ENCODE data around the gene SLC6A7.

DNA sequence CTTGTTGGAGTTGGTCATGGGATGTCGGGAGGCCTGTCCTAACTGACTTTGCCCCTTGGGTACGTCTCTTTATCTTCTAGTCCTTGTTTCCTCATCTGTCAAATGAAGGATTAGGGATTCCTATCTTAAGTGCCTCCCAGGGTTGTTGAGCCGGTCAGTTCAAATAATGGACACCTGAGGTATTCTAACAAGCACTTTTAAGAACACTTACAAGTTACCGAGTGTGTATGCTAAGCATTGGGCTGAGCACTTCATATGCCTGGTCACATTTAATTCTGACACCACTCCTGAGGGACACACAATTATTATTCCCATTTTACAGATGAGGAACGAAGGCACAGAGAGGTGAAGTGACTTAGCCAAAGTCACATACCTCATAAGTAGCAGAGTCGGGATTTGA, 62.6 kb downstream of the SLC6A7 start:
- TF ChIP-seq, protein P1, sequence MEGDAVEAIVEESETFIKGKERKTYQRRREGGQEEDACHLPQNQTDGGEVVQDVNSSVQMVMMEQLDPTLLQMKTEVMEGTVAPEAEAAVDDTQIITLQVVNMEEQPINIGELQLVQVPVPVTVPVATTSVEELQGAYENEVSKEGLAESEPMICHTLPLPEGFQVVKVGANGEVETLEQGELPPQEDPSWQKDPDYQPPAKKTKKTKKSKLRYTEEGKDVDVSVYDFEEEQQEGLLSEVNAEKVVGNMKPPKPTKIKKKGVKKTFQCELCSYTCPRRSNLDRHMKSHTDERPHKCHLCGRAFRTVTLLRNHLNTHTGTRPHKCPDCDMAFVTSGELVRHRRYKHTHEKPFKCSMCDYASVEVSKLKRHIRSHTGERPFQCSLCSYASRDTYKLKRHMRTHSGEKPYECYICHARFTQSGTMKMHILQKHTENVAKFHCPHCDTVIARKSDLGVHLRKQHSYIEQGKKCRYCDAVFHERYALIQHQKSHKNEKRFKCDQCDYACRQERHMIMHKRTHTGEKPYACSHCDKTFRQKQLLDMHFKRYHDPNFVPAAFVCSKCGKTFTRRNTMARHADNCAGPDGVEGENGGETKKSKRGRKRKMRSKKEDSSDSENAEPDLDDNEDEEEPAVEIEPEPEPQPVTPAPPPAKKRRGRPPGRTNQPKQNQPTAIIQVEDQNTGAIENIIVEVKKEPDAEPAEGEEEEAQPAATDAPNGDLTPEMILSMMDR (IDR thresholded peaks at IDR 0.05): no peak
- no peak for TF ChIP-seq EP300 (IDR thresholded peaks at IDR 0.05)

Data from tibial nerve (tissue), 4 donors.